ENCODE measurements around the gene SP7.

DNA sequence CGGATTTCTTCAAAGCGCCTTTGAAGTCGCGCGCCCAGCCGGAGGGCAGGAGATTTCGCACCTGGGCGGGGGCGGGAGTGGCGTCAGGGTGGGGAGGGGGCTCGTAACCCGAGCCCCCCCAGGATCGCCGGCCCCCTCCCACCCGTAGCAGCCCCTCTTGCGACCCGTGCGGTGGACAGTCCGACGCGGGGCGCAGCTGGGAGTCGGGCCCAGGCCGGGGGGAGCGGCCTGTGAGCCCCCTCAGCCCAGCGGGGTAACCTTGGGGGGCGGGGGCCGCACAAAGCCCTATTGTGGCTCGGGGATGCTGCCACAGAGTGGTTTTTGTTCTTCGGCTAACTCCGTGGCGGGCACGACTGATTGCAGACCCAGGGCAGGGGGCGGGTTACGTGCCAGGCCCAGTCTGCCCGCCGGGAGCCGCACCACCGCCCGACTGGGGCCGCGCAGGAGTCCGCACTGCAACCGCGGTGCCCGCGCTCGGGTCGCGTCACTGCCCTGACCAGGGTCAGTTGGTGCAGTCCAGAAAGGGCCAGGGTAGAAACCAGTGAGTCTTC, 10.6 kb downstream of the SP7 start:
- TF ChIP-seq CTCF (IDR thresholded peaks at IDR 0.05) (peak in 2 of 3 experiments; percentile 9 to 19), EP300 (IDR thresholded peaks at IDR 0.05) (no peak)

All from esophagus muscularis mucosa (tissue), 3 donors.